ENCODE results near the gene STAC2.
"Not testable (repeated sequence)": the region's sequence is repeated elsewhere in the genome, so short reads cannot be mapped to it uniquely, and the experiment has no call there.

STAC2 gene

DNA sequence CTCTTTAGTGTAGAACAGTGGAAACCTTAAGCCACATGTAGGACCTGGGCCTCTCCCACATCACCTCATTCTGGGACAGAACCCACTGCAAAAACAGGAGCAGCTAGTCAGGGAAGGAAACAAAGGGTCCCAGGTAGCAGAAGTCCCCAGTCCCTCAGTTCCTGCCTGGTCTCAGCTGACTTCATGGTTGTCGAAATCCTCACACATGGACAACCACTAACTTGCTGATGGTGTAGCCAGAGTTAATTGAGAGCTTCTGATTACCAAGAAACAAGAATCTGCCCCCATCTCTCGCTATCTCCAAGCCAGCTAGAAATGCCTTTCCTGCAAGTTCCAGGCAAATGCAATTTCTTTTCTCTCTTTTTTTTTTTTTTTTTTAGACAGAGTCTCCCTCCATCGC lies 56.2 kb downstream of the STAC2 start:
- H3K4me3 Mint-ChIP-seq = no peak overlapping the region
- DNase-seq = no peak
- no peak for ATAC-seq
- no peaks in the 10 kb centered on the region for H3K9me3 Mint-ChIP-seq
- H3K27ac Mint-ChIP-seq = no peak overlapping the region
- H3K27me3 Mint-ChIP-seq = peaks cover 33% of the 10 kb centered on the region
- H3K4me1 Mint-ChIP-seq = peaks cover 49% of the 10 kb centered on the region

DNA sequence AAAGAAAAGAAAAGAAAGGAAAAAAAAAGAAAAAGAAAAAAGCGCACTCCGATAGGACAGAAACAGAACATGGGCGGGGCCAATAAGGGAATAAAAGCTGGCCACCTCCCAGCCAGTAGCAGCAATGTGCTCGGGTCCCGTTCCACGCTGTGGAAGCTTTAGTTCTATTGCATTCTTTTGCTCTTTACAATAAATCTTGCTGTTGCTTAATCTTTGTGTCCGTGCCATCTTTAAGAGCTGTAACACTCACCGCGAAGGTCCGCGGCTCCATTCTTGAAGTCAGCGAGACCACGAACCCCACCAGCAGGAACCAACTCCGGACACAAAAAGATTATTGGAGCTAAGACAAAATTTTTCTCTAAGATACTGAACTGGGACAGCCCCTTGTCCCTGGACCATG lies 56.6 kb downstream of the STAC2 start:
- DNase-seq = no peak
- Mint-ChIP-seq H3K4me3 (no peak overlapping the region), H3K4me1 (peaks cover 49% of the 10 kb centered on the region), H3K27ac (no peak overlapping the region), H3K9me3 (no peaks in the 10 kb centered on the region), H3K27me3 (peaks cover 33% of the 10 kb centered on the region)
- ATAC-seq = no peak

- not testable (repeated sequence) for ATAC-seq, H3K9me3 Mint-ChIP-seq, H3K27ac Mint-ChIP-seq, H3K4me3 Mint-ChIP-seq, DNase-seq
- Mint-ChIP-seq H3K27me3 (peaks cover 33% of the 10 kb centered on the region), H3K4me1 (peaks cover 46% of the 10 kb centered on the region)
Measured at GRCh38 chr17:39168503-39168902, 57.2 kb downstream of the STAC2 start.

DNA sequence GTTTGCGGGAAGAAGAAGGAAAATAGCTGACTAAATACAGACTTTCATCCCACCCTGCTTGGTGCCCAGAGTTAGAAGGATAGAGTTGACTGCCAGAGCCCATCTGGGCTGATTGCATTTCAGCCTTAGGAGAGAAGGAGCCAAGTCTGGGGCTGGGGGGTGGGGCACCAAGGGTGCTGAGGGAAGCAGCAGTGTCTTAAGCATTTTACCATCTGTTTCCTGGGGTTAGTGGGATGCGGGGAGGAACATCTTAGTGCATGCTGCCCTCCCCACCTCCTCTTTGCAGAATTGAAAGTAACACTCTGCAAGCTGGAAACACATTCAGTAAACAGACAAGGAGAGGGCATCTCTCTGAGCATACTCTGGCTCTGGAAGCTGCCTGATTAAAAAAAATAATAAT lies 58.3 kb downstream of the STAC2 start:
- no peak overlapping the region for H3K4me3 Mint-ChIP-seq
- no peak overlapping the region for H3K27ac Mint-ChIP-seq
- no peaks in the 10 kb centered on the region for H3K9me3 Mint-ChIP-seq
- no peak for ATAC-seq
- DNase-seq = no peak
- H3K4me1 Mint-ChIP-seq = peaks cover 37% of the 10 kb centered on the region
- peaks cover 33% of the 10 kb centered on the region for H3K27me3 Mint-ChIP-seq

- Mint-ChIP-seq H3K9me3 (no peaks in the 10 kb centered on the region), H3K27ac (no peak overlapping the region), H3K27me3 (peaks cover 33% of the 10 kb centered on the region), H3K4me3 (no peak overlapping the region), H3K4me1 (peaks cover 37% of the 10 kb centered on the region)
- DNase-seq (no peak), ATAC-seq (no peak)
Measured at GRCh38 chr17:39166437-39167335, 59.1 kb downstream of the STAC2 start.

DNA sequence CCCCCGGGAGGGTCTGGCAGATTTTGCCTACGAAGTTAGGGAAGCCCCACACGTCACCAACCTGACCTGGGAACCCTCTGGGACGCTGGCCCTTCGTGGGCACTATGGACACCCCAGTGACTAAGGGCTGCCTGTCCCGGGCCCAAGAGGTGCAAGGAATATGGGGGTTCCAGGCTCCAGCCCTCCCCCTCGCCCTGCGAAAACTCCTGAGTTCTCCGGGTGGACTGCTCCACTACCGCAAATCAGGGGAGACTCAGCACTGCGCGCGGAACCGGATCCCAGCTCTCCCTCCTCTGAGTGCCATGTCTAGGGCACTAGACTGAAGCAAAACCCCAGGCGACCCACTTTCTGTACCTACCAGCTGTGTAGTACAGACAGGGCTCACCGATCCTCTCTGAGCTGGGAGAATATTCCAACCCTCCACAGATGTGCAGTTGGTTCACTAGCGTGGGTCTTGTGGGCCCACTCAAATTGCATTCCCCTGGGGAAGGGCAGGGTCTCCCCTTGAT lies 59.9 kb downstream of the STAC2 start, which contains the start of gene ARL5C:
Gene ARL5C, minus strand, starts transcription at position 321 of the 509 bp plus-strand sequence. CDS start 401 bp downstream, outside the sequence.
- ATAC-seq (no peak), DNase-seq (no peak)
- H3K27me3 Mint-ChIP-seq = peaks cover 33% of the 10 kb centered on the region
- peaks cover 37% of the 10 kb centered on the region for H3K4me1 Mint-ChIP-seq
- peak within 1 kb of the TSS; percentile 94 for H3K4me3 Mint-ChIP-seq
- no peaks in the 10 kb centered on the region for H3K9me3 Mint-ChIP-seq
- H3K27ac Mint-ChIP-seq = peak within 1 kb of the TSS; percentile 57 to 65

DNA sequence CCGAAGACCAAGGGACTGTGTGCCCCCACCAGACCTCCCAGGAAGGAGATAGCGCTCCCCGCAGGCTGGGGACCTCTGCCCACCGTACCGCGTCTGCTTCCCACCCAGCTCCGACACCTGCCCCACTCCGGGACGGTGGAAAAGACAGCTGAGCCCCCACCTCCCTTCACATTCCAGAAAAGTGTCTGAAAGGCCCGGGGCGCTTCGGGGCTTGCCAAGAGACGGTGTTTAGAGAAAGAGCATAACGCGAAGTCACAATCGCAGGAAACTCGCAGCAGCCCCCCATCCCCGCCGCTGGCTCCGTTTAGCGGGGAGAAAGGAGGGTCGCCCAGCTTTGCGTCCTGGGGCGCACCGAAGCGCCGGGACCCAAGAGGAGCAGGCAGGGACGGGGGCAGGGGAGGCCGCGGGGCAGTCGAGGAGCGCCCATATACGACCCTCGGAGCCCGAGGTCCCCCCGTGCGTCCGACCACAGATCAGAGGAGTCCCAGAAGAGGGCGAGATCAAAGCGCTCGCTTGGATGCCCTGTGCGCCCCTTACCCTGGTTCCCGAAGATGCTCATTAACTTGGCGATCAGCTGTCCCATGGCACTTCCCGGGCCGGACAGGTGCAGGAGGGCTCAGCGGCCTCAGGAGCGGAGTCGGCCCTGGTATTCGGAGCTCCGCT lies 60.4 kb downstream of the STAC2 start:
- Mint-ChIP-seq H3K9me3 (no peaks in the 10 kb centered on the region), H3K4me1 (peaks cover 37% of the 10 kb centered on the region), H3K4me3 (peak overlapping the region; percentile 94), H3K27me3 (peaks cover 33% of the 10 kb centered on the region), H3K27ac (peak overlapping the region; percentile 57 to 65)
- DNase-seq (no peak), ATAC-seq (peak; percentile 43)

- ATAC-seq = peak; percentile 96
- H3K4me3 Mint-ChIP-seq = peak overlapping the region; percentile 94
Measured at GRCh38 chr17:39164675-39165143, 61.0 kb downstream of the STAC2 start.

DNA sequence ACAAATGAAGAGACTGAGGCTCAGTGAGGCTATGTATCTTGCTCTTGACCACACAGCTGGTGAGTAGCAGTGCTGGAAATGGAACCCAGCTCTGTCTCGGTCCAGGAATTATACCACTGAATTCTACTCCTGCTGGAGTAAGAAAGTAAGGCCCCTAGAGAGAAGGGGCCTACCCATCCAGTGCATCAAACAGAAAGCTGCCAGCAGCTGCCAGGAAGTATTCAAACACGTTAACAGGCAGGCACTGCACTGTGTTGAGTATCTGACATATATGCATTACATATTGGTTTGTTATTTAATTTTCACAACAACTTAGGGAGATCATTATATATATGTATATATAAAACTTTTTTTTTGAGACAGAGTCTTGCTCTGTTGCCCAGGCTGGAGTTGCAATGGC lies 63.8 kb downstream of the STAC2 start:
- H3K27me3 Mint-ChIP-seq = peaks cover 21% of the 10 kb centered on the region
- DNase-seq (no peak), ATAC-seq (no peak)
- peaks cover 28% of the 10 kb centered on the region for H3K4me1 Mint-ChIP-seq
- H3K9me3 Mint-ChIP-seq = no peaks in the 10 kb centered on the region
- no peak overlapping the region for H3K27ac Mint-ChIP-seq
- H3K4me3 Mint-ChIP-seq = no peak overlapping the region

More at GRCh38 chr17:39164675-39165143, 61.0 kb downstream of the STAC2 start:
- DNase-seq = peak; percentile 87
- Mint-ChIP-seq H3K9me3 (no peaks in the 10 kb centered on the region), H3K27me3 (peaks cover 33% of the 10 kb centered on the region), H3K4me1 (peaks cover 37% of the 10 kb centered on the region), H3K27ac (peak overlapping the region; percentile 57 to 65)
